GM12875 (cell line): Measurements from ENCODE around the gene CTDP1.

Experiments used
- H3K4me3 ChIP-seq: one replicate; pipeline ENCODE4 v1.5.1; 2011; ENCODE audit warnings: low read depth, low read length, control low read depth
- TF ChIP-seq, protein P1 (sequence below): IDR thresholded peaks from 2 replicates; pipeline ENCODE4 v1.5.1; 2011; ENCODE audit warnings: low read depth, mild to moderate bottlenecking, control low read depth, inconsistent platforms, low read length, moderate library complexity, borderline replicate concordance; ENCODE audit not compliant: insufficient read depth

Gene CTDP1

DNA sequence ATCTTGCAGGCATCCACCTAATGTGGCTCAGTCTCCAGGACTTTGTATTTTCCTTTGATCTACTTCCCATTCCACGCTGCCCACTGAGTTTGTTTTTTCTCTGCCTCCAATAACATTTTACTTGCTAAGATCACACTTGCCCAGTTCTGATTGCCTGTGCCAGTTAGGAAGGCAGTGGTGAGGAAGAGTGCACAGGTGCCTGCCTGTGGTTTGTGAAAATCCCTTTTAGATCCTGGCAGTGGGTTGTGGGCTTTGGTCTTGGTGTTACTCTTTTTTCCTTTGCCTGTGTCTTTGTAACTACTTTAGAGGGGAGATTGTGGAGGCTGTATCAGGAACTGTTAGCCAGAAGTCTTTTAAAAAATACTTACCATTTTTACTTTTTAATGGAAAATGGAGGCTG lies 81.3 kb downstream of the CTDP1 start:
- TF ChIP-seq, protein P1, sequence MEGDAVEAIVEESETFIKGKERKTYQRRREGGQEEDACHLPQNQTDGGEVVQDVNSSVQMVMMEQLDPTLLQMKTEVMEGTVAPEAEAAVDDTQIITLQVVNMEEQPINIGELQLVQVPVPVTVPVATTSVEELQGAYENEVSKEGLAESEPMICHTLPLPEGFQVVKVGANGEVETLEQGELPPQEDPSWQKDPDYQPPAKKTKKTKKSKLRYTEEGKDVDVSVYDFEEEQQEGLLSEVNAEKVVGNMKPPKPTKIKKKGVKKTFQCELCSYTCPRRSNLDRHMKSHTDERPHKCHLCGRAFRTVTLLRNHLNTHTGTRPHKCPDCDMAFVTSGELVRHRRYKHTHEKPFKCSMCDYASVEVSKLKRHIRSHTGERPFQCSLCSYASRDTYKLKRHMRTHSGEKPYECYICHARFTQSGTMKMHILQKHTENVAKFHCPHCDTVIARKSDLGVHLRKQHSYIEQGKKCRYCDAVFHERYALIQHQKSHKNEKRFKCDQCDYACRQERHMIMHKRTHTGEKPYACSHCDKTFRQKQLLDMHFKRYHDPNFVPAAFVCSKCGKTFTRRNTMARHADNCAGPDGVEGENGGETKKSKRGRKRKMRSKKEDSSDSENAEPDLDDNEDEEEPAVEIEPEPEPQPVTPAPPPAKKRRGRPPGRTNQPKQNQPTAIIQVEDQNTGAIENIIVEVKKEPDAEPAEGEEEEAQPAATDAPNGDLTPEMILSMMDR: no peak
- H3K4me3 ChIP-seq: no peak overlapping the region

DNA sequence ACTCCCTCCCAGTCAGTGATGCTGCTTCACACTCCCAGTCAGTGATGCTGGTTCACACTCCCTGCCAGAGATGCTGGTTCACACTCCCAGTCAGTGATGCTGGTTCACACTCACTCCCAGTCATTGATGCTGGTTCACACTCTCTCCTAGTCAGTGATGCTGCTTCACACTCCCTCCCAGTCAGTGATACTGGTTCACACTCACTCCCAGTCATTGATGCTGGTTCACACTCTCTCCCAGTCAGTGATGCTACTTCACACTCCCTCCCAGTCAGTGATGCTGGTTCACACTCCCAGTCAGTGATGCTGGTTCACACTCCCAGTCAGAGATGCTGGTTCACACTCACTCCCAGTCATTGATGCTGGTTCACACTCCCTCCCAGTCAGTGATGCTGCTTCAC lies 83.8 kb downstream of the CTDP1 start:
- no peak overlapping the region for H3K4me3 ChIP-seq
- TF ChIP-seq, protein P1: no peak

DNA sequence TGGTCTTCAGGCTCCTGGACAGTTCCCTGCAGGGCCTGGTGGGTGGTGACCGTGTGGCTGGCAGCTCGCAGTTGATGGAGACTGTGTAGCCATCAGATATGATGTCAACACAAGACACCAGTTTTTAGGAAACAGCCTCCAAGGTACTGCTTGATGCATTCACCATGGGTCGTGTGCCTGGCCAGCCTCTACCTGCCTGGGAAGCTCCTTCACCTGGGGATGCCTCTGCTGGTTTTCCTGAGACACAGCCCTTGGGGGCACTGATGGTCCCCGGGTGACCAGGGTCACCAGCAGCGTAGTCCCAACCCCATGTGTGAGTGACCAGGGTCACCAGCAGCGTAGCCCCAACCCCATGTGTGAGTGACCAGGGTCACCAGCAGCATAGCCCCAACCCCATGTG lies 84.5 kb downstream of the CTDP1 start:
- TF ChIP-seq, protein P1: no peak
- H3K4me3 ChIP-seq: no peak overlapping the region

DNA sequence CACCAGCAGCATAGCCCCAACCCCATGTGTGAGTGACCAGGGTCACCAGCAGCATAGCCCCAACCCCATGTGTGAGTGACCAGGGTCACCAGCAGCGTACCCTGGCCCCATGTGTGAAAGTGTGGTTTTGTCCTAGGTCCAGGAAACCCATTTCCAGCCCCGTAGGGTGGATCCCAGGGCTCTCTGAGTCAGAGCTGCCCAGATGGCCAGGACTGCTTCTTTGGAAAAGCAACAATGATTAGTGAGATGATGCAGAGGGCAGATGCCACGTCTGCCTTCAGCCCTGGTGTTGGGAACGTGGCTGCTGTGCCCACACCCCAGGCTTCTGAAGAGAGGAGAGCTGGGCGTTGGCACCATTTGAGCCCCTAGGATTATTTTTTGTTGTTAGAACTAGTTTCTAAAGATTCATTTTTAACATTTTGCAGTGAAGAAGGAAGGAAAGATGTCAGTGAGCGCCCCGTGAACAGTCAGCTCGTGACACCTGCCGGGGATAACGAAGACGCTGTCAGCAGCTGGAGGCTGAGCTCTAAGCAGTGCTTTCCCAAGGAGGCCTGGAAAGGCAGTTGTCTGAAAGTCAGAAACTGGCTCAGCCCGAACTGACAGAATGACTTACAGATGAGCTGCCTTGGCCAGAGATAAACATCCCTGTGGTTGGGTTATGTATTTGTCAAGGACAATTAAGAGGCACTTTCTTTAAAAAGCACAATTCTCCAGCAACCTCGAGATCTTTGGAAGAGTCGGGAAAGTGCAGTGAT lies 86.1 kb downstream of the CTDP1 start:
- TF ChIP-seq, protein P1: no peak
- no peak overlapping the region for H3K4me3 ChIP-seq

DNA sequence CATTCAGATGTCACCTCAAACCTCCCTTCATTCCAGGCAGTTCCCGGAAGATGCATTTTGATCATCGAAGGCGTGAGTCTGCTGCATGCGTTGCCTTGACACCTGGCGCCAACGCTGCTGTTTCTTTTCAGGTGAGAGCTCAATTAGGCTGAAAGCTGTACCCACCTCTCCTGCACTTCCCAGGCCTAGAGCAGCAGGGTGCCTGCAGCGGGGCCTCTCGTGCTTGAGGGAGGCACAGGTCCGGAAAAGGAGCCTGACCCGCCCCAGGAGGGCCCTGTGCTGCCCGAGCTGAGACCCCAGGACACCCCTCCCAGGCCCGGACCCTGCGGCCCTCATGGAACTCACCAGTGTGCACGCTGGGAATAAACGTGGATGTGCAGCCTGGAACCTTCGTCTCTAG lies 86.7 kb downstream of the CTDP1 start:
- H3K4me3 ChIP-seq: no peak overlapping the region
- TF ChIP-seq, protein P1: no peak

DNA sequence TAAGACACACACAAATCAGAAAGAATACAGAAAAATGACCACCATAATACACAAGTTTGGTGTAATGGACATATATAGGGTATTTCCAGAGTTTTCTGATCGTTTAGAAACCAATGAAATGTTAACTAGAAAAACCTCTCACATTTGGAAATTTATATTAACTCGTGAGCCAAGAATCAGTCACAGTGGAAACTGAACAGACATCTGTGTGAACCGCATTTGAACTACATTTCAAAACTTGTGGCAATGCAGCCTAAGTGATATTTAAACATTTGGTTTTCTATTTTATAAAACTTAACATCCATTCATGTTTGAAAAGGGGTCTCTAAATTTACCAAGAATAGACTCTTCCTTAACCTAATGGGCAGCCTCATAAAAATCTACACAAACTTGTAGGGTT lies 89.1 kb downstream of the CTDP1 start:
- TF ChIP-seq, protein P1: no peak
- no peak overlapping the region for H3K4me3 ChIP-seq
